Left ventricle myocardium superior (tissue), 1 donor: ENCODE results near the gene CXCR5. TPM values are rescaled to one million over a fixed set of nuclear protein-coding genes. Genes with fewer than 3 reads are reported as not detected.

Source experiments
- ATAC-seq: fragments of 200-7000 bp; cut with Tn5 transposase; one replicate; pipeline ENCODE4 v1.9.1; 2020; ENCODE audit warnings: mild to moderate bottlenecking, moderate library complexity
- DNase-seq: peaks from one replicate; pipeline ENCODE4 v3.0.0-alpha.2; 2020
- intact Hi-C: fragments of 100-400 bp; cut with micrococcal nuclease; formaldehyde crosslinking; loops from one replicate; pipeline ENCODE4 v1.11.0; 2022
- total RNA-seq: library from RNA; stranded (reverse); fragmentation: NEBNext Ultra II Directional; extraction: Animal tissue kit (Norgen Biotek cat#: 25700); gene quantifications from one replicate; pipeline ENCODE4 v1.2.1, GENCODE V29; 2021
- donor health status: DM: no; HTN: yes; CAD: no; lungs with severe emphysema.

The CXCR5 gene
- total RNA-seq, 1 donor from 2014 or later = not detected

DNA sequence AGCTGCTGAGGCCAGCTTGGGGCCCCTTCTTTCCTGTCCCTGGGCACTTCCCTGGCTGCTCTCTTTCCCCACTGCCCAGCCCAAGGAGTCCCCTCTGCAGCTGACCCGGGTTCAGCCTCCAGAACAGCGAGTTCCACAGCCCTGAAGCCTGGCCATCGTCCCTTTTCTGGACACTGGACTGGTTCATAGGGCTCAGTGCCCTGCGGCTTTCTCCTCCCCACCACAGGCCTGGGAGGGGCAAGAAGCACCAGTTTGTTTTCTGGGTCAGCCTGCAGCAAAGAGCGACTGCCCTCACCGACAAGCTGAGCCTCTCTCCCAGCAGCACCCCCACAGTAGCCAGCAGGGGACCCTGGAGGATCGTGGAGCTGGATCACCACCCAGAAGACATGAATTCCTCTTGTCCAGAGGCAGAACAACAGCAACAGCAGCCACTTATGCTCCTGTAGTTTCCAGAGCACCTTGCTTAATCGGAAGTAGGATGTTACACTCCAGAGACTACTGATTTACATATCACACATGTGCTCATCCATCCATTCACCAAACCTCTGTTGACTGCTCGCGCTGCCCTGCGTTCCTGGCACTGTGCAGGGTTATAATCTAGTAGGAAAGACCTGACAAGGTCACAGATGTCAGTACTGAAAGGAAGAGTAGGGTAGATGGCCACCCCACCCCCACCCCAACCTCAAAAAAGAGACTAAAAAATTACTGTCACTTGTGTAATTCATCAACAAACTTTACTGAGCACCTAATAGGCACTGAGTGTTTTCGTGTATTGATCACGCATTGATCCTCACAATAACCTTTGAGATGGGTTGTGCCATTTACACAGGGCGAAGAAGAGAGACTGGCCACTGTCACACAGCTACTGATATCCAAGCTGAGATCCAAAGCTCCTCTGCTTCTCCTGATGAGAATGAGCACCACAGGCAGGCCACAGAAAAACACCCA lies 13.0 kb upstream of the CXCR5 start:
- peak; percentile 66 for DNase-seq
- intact Hi-C loops = no loop called here
- peak; percentile 87 for ATAC-seq

- no peak for DNase-seq
- no peak for ATAC-seq
- intact Hi-C loops = no loop called here
Measured at GRCh38 chr11:118872403-118872821, 11.3 kb upstream of the CXCR5 start.

- ATAC-seq = no peak
Measured at GRCh38 chr11:118873804-118874203, 9.9 kb upstream of the CXCR5 start.

GRCh38 chr11:118876286-118876685 lies 7.4 kb upstream of the CXCR5 start:
- ATAC-seq (no peak), DNase-seq (no peak)
- intact Hi-C loops = no loop called here

More at GRCh38 chr11:118873804-118874203, 9.9 kb upstream of the CXCR5 start:
- DNase-seq = no peak
- intact Hi-C loops = no loop called here

GRCh38 chr11:118877487-118878162 lies 6.1 kb upstream of the CXCR5 start:
- intact Hi-C loops = no loop called here
- no peak for DNase-seq
- no peak for ATAC-seq

GRCh38 chr11:118878163-118878563 lies 5.5 kb upstream of the CXCR5 start:
- intact Hi-C loops = no loop called here
- no peak for ATAC-seq
- DNase-seq = no peak

- ATAC-seq (no peak), DNase-seq (no peak)
- intact Hi-C loops = no loop called here
Measured at GRCh38 chr11:118881228-118881627, 2.5 kb upstream of the CXCR5 start.

DNA sequence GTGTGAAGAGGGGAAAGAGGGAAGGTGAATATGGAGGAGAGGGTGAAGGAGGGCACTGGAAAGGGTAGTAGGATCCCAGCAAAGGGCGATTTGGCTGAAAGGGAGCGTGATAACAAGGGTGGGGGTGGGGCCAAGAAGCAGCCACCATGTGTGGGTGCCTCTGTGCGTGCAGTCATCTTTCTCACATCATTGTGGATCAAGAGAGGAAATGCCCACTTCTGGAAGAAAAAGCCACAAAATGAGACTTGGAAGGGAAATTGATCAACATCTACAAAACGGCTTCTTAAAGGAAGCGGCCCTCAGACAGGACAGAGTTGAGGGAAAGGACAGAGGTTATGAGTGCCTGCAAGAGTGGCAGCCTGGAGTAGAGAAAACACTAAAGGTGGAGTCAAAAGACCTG lies 1.2 kb upstream of the CXCR5 start:
- no peak for ATAC-seq
- DNase-seq = no peak
- intact Hi-C loops = no loop called here

DNA sequence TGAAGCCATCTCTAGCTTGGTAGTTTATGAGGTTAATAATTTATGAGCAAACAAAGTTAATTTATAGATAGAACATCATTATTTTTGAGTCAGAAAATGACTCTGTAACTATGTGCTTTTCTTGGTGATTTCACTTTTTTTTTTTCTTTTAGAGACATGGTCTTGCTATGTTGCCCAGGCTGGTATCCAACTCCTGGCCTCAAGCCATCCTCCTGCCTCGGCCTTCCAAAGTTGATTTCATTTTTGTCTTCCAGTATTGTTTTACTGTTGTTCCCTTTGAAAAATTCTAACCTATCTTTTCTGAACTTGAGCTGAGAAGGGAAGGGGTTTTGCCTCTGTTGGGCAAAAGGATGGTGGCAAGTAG lies 706 bp upstream of the CXCR5 start:
- intact Hi-C loops = no loop called here
- DNase-seq = no peak
- ATAC-seq = no peak

DNA sequence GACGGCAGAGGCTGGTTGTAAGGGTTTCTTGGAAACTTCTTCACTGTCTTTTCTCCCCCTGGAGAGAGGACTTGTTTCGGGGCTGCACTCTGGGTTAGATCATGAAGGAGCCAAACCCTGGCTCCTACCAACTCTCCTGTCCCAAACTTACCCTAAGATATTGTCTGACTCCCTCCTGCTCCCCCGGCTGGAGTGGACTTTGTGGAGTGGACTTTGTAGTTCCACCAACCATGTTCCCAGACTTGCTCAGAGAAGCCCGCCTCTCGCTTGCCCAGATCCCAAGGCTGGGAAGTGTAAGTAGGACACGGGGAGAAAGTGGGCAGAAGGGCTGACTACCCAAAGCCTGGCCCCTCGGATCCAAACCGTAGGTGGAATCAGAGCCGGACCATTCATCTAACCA lies 1.2 kb downstream of the CXCR5 start:
- intact Hi-C loops = no loop called here
- ATAC-seq (no peak), DNase-seq (no peak)

GRCh38 chr11:118885319-118885718 lies 1.6 kb downstream of the CXCR5 start:
- ATAC-seq (no peak), DNase-seq (no peak)
- intact Hi-C loops = no loop called here

GRCh38 chr11:118885831-118886565 lies 2.3 kb downstream of the CXCR5 start:
- intact Hi-C loops = no loop called here
- ATAC-seq (no peak), DNase-seq (no peak)

- ATAC-seq = no peak
Measured at GRCh38 chr11:118886681-118887111, 3.0 kb downstream of the CXCR5 start.

GRCh38 chr11:118887206-118887605 lies 3.5 kb downstream of the CXCR5 start:
- no peak for ATAC-seq
- DNase-seq = no peak
- intact Hi-C loops = no loop called here

More at GRCh38 chr11:118886681-118887111, 3.0 kb downstream of the CXCR5 start:
- no peak for DNase-seq
- intact Hi-C loops = no loop called here

DNA sequence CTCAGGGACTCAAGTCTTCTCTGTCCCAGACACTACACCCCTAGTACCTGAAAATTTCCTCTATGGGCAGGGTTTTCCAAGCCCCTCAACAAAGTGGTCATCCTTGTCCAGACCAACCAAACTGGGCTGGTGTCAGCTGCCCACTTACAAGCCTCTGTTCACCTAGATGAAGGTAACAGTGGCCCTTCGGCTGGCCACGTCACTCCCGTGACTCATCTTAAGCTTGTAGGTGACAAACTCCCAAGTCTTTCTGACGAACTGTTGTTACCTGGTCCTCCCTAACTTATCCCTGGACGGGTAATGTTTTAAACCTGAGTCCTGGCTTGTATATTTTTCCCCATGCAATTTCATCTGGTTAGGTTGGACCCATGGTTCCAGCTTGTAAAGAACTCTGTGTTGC lies 4.7 kb downstream of the CXCR5 start:
- ATAC-seq (no peak), DNase-seq (no peak)
- intact Hi-C loops = no loop called here

- intact Hi-C loops = no loop called here
- ATAC-seq (peak; percentile 87), DNase-seq (peak; percentile 81)
Measured at GRCh38 chr11:118889797-118890196, 6.1 kb downstream of the CXCR5 start.

DNA sequence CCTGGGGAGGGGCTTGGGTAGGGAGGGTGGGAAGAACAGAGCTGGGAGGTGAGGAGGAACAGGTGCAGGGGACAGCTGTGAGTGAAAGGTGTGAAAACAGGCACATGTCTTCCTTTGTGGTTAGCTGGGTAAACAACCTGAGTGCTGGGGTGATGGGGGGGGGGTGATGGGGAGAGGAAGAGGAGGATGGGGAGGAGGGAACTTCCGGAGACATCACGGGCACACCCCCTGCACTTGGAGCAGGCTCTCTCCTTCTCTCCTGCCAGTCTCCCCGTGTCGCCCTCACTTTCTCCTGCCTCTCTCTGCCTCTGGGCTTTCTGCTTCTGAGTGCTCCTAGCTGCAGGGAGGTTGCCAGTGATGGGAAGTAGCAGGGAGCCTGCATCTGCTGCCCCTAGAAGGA lies 8.8 kb downstream of the CXCR5 start:
- intact Hi-C loops = no loop called here
- DNase-seq (no peak), ATAC-seq (no peak)

DNA sequence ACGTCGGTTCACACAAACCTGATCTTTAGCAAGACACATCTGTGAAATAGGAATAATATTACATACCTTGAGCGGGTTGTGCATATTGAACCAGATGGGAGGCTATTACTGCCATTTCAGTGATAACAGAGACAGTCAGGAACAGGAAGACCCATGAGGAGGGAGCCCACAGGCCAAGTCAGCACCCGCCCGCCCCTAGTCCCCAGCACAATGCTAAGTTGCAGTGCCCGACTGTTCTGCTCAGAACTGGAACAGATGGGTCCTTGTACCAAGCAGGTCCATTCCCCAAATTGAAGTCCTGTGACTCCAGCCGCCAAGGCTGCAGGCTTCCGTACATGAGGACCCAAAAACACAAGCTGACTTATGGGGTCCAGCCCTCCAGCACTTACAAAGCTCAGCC lies 9.3 kb downstream of the CXCR5 start:
- intact Hi-C loops = no loop called here
- DNase-seq (no peak), ATAC-seq (no peak)

DNA sequence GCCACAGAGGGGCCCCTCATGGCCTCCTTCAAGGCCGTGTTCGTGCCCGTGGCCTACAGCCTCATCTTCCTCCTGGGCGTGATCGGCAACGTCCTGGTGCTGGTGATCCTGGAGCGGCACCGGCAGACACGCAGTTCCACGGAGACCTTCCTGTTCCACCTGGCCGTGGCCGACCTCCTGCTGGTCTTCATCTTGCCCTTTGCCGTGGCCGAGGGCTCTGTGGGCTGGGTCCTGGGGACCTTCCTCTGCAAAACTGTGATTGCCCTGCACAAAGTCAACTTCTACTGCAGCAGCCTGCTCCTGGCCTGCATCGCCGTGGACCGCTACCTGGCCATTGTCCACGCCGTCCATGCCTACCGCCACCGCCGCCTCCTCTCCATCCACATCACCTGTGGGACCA lies 10.0 kb downstream of the CXCR5 start:
- no peak for ATAC-seq
- intact Hi-C loops = no loop called here
- DNase-seq = no peak

DNA sequence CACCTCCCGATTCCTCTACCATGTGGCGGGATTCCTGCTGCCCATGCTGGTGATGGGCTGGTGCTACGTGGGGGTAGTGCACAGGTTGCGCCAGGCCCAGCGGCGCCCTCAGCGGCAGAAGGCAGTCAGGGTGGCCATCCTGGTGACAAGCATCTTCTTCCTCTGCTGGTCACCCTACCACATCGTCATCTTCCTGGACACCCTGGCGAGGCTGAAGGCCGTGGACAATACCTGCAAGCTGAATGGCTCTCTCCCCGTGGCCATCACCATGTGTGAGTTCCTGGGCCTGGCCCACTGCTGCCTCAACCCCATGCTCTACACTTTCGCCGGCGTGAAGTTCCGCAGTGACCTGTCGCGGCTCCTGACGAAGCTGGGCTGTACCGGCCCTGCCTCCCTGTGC lies 10.5 kb downstream of the CXCR5 start:
- DNase-seq (no peak), ATAC-seq (no peak)

More for the DNA sequence above, 10.5 kb downstream of the CXCR5 start:
- intact Hi-C loops = no loop called here
